Activated CD8-positive, alpha-beta T cell treated with anti-CD3 and anti-CD28 coated beads for 36 hours (primary cell): ENCODE results near the gene SF3A2. TPM values are rescaled to one million over a fixed set of nuclear protein-coding genes. Genes with fewer than 3 reads are reported as not detected.

Experiments used
- ATAC-seq: fragments of 200-7000 bp; cut with Tn5 transposase; one replicate; pipeline ENCODE4 v1.10.0; 2021; ENCODE audit warnings: mild to moderate bottlenecking, moderate library complexity
- CTCF ChIA-PET: fragments of 350-600 bp; sonication (Branson Sonifier 250); formaldehyde crosslinking; loops from one replicate; lab custom pipeline; 2021; ENCODE audit warnings: antibody characterized with exemption; lab: Charles Lee
- POLR2A ChIA-PET: fragments of 350-600 bp; sonication (Branson Sonifier 250); formaldehyde crosslinking; loops from one replicate; lab custom pipeline; 2021; ENCODE audit warnings: antibody characterized with exemption; lab: Charles Lee
- DNase-seq: peaks from one replicate; pipeline ENCODE4 v3.0.0-alpha.2; 2020
- H3K27ac Mint-ChIP-seq: one replicate; pipeline ENCODE4 v1.8.0; 2021; ENCODE audit warnings: mild to moderate bottlenecking, mixed read lengths
- H3K27me3 Mint-ChIP-seq: one replicate; pipeline ENCODE4 v1.8.0; 2021; ENCODE audit warnings: mixed read lengths
- H3K36me3 Mint-ChIP-seq: one replicate; pipeline ENCODE4 v1.8.0; 2021; ENCODE audit warnings: low read depth, mixed read lengths
- H3K4me1 Mint-ChIP-seq: one replicate; pipeline ENCODE4 v1.8.0; 2021; ENCODE audit warnings: low read depth, mixed read lengths
- H3K4me3 Mint-ChIP-seq: one replicate; pipeline ENCODE4 v1.8.0; 2021; ENCODE audit warnings: mild to moderate bottlenecking, moderate library complexity, mixed read lengths
- H3K9me3 Mint-ChIP-seq: one replicate; pipeline ENCODE4 v1.8.0; 2021; ENCODE audit warnings: mixed read lengths
- CTCF ChIP-seq: fragments of 200-600 bp; IDR thresholded peaks from one replicate; pipeline ENCODE4 v1.8.0; 2022; ENCODE audit warnings: antibody characterized with exemption, mild to moderate bottlenecking
- intact Hi-C: fragments of 100-400 bp; cut with micrococcal nuclease; formaldehyde crosslinking; loops from one replicate; pipeline ENCODE4 v1.10.0; 2022
- total RNA-seq, 2 experiments: library from RNA; stranded (reverse); gene quantifications; one replicate each; pipeline ENCODE4 v1.2.3, GENCODE V29; 2021

SF3A2 gene
- 100 to 1,000 TPM; 157 to 163 TPM for total RNA-seq

- Mint-ChIP-seq H3K4me3 (peak within 1 kb of the TSS; percentile 92), H3K9me3 (no peaks in the 10 kb centered on the region), H3K27me3 (no peaks in the 10 kb centered on the region), H3K4me1 (peaks cover 54% of the 10 kb centered on the region), H3K27ac (peak within 1 kb of the TSS; percentile 99), H3K36me3 (peaks cover 62% of the 10 kb centered on the region)
- ATAC-seq (peak; percentile 88), DNase-seq (peak; percentile 98)
- POLR2A ChIA-PET, result interaction anchor here (0.6 to 10.4 kb wide), 14 partner anchors 10 to 360 kb away, joined by 3 to 202 read pairs (median 4); partner anchors contain the start of genes AMH and JSRP1
- intact Hi-C loops, result loop anchor here (10.0 kb wide), 1 partner anchor 62 kb away; no protein-coding TSS in a partner anchor
- CTCF ChIA-PET, result interaction anchor here (0.7 to 3.3 kb wide), 10 partner anchors 15 to 91 kb away, joined by 3 to 23 read pairs (median 4); partner anchors contain the start of genes AP3D1, LSM7 and SPPL2B
- peak; percentile 98 for TF ChIP-seq CTCF
These were observed at the start of gene SF3A2, which contains the start of gene PLEKHJ1 for GRCh38 chr19:2236314-2237050. TSS of gene SF3A2 (plus strand) at chr19:2236824. CDS start at chr19:2243419, 6,595 bp downstream. TSS of gene PLEKHJ1 (minus strand) at chr19:2236329. CDS start at chr19:2236248, 81 bp downstream.

- ATAC-seq (no peak), DNase-seq (no peak)
- POLR2A ChIA-PET, result interaction anchor here (0.6 to 1.3 kb wide), 3 partner anchors 10 to 46 kb away, joined by 3 to 4 read pairs (median 3); no protein-coding TSS in a partner anchor
- Mint-ChIP-seq H3K4me3 (no peak overlapping the region), H3K9me3 (no peaks in the 10 kb centered on the region), H3K27me3 (no peaks in the 10 kb centered on the region), H3K27ac (no peak overlapping the region), H3K4me1 (peaks cover 7% of the 10 kb centered on the region), H3K36me3 (peaks cover 39% of the 10 kb centered on the region)
- intact Hi-C loops, result no loop called here
- CTCF ChIA-PET, result no interaction called here
- no peak for TF ChIP-seq CTCF
These were observed 49.5 kb upstream of the SF3A2 start for GRCh38 chr19:2187159-2187558.

GRCh38 chr19:2188708-2189385 is 47.8 kb upstream of the SF3A2 start:
- H3K27me3 Mint-ChIP-seq, result no peaks in the 10 kb centered on the region
- H3K4me1 Mint-ChIP-seq, result peaks cover 6% of the 10 kb centered on the region
- ChIA-PET POLR2A (interaction anchor here (0.6 kb wide), 1 partner anchor 14 kb away, joined by 3 read pairs; no protein-coding TSS in a partner anchor), CTCF (no interaction called here)
- DNase-seq, result peak; percentile 38
- ATAC-seq, result peak; percentile 65
- no peak overlapping the region for H3K27ac Mint-ChIP-seq
- no peak for TF ChIP-seq CTCF
- no peak overlapping the region for H3K4me3 Mint-ChIP-seq
- intact Hi-C loops, result no loop called here
- H3K36me3 Mint-ChIP-seq, result peaks cover 47% of the 10 kb centered on the region
- H3K9me3 Mint-ChIP-seq, result no peaks in the 10 kb centered on the region

GRCh38 chr19:2189880-2190279 is 46.7 kb upstream of the SF3A2 start:
- H3K36me3 Mint-ChIP-seq, result peaks cover 42% of the 10 kb centered on the region
- peaks cover 4% of the 10 kb centered on the region for H3K4me1 Mint-ChIP-seq
- H3K27ac Mint-ChIP-seq, result no peak overlapping the region
- ChIA-PET CTCF (no interaction called here), POLR2A (no interaction called here)
- no peaks in the 10 kb centered on the region for H3K27me3 Mint-ChIP-seq
- no peak overlapping the region for H3K4me3 Mint-ChIP-seq
- TF ChIP-seq CTCF, result no peak
- intact Hi-C loops, result no loop called here
- no peak for ATAC-seq
- H3K9me3 Mint-ChIP-seq, result no peaks in the 10 kb centered on the region
- DNase-seq, result no peak
